Smooth muscle cell (in vitro differentiated cells): ENCODE data around the gene UPF2. TPM values are rescaled to one million over a fixed set of nuclear protein-coding genes. Genes with fewer than 3 reads are reported as not detected.

Experiments used
- DNase-seq: peaks from one replicate; lab custom pipeline; 2025; ENCODE audit not compliant: unreplicated experiment; lab: John Stamatoyannopoulos, UW
- H2AFZ ChIP-seq: fragments of 200-600 bp; sonication (generic); 2 replicates; pipeline ENCODE4 v1.6.0; 2016; ENCODE audit warnings: antibody characterized with exemption, low read depth, mild to moderate bottlenecking
- H3F3A ChIP-seq: fragments of 200-600 bp; sonication (generic); 2 replicates; pipeline ENCODE4 v1.6.0; 2017; ENCODE audit warnings: antibody characterized with exemption, low read depth
- H3K27ac ChIP-seq: fragments of 200-600 bp; sonication (generic); 2 replicates; pipeline ENCODE4 v1.5.1; 2016; ENCODE audit warnings: low read depth, mild to moderate bottlenecking
- H3K27me3 ChIP-seq: fragments of 200-600 bp; sonication (generic); 2 replicates; pipeline ENCODE4 v1.6.1; 2016; ENCODE audit warnings: low read depth, mild to moderate bottlenecking
- H3K36me3 ChIP-seq: fragments of 200-600 bp; sonication (generic); 2 replicates; pipeline ENCODE4 v1.5.1; 2016; ENCODE audit warnings: low read depth
- H3K4me1 ChIP-seq: fragments of 200-600 bp; sonication (generic); 2 replicates; pipeline ENCODE4 v1.5.1; 2016; ENCODE audit warnings: low read depth
- H3K4me2 ChIP-seq: fragments of 200-600 bp; sonication (generic); 2 replicates; pipeline ENCODE4 v1.6.0; 2016; ENCODE audit warnings: mild to moderate bottlenecking
- H3K4me3 ChIP-seq: fragments of 200-600 bp; sonication (generic); 2 replicates; pipeline ENCODE4 v1.5.1; 2016; ENCODE audit warnings: mild to moderate bottlenecking
- H3K79me2 ChIP-seq: fragments of 200-600 bp; sonication (generic); 2 replicates; pipeline ENCODE4 v1.6.0; 2016; ENCODE audit warnings: low read depth, mild to moderate bottlenecking
- H3K9ac ChIP-seq: fragments of 200-600 bp; sonication (generic); 2 replicates; pipeline ENCODE4 v1.6.0; 2016; ENCODE audit warnings: low read depth
- H3K9me3 ChIP-seq: fragments of 200-600 bp; sonication (generic); replicated peaks from 2 replicates; pipeline ENCODE4 v1.5.1; 2016; ENCODE audit warnings: low read depth
- H4K20me1 ChIP-seq: fragments of 200-600 bp; sonication (generic); 2 replicates; pipeline ENCODE4 v1.6.0; 2016; ENCODE audit warnings: low read depth
- whole genome bisulfite sequencing: methylation state at CpG from one replicate; pipeline ENCODE4 v1.1.7; 2016; ENCODE audit warnings: low lambda C conversion rate; 5-methylcytosine and 5-hydroxymethylcytosine counted together
- polyA plus RNA-seq: library from polyadenylated mRNA; unstranded; fragments of >200 nt; fragmentation: Nextera tagmentation; extraction: Ambion mirVana; gene quantifications from 2 replicates; pipeline ENCODE4 v1.2.1, GENCODE V29; 2016
- total RNA-seq: library from RNA; depleted of rRNA; stranded (reverse); fragments of >200 nt; gene quantifications from 2 replicates; pipeline ENCODE4 v1.2.3, GENCODE V29; 2014
- TF ChIP-seq, protein P1 (sequence below): fragments of 200-600 bp; sonication (generic); IDR thresholded peaks from 2 replicates; pipeline ENCODE4 v1.5.1; 2017; ENCODE audit warnings: borderline replicate concordance, mild to moderate bottlenecking, antibody characterized with exemption; ENCODE audit not compliant: insufficient read depth, poor library complexity, severe bottlenecking

The UPF2 gene
- total and polyA plus RNA-seq, 2 experiments from 2014 or later = 9.1 to 13.4 TPM

DNA sequence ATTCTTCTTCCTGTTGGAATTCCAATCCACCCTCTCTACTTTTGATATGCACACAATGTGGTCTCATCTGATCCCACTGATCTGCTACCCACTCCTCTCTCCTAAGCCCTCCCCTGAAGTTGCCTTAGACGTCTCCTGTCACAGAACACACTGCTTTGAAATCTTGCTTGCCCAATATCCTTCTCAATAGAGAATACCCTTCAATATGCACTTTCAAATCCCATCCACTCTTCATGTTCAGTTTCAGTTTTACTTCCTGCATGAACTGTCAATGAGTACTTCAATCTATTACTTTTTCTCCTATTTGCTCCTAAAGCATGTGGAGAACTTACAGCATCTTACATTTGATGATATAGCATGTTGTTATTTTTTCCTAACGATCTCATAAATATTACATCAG is 93.5 kb downstream of the UPF2 start:
- DNase-seq = no peak
- Histone ChIP-seq H3K27me3 (no peaks in the 10 kb centered on the region), H3K36me3 (no peaks in the 10 kb centered on the region), H3K27ac (no peak overlapping the region), H3K9me3 (no peaks in the 10 kb centered on the region), H3K4me3 (no peak overlapping the region), H3K9ac (no peak overlapping the region), H3F3A (no peaks in the 10 kb centered on the region), H4K20me1 (no peaks in the 10 kb centered on the region), H3K79me2 (no peaks in the 10 kb centered on the region), H3K4me2 (no peak overlapping the region), H2AFZ (no peak overlapping the region), H3K4me1 (no peaks in the 10 kb centered on the region)
- WGBS = 95% methylated on average over 2 of the region's 2 CpGs
- TF ChIP-seq, protein P1, sequence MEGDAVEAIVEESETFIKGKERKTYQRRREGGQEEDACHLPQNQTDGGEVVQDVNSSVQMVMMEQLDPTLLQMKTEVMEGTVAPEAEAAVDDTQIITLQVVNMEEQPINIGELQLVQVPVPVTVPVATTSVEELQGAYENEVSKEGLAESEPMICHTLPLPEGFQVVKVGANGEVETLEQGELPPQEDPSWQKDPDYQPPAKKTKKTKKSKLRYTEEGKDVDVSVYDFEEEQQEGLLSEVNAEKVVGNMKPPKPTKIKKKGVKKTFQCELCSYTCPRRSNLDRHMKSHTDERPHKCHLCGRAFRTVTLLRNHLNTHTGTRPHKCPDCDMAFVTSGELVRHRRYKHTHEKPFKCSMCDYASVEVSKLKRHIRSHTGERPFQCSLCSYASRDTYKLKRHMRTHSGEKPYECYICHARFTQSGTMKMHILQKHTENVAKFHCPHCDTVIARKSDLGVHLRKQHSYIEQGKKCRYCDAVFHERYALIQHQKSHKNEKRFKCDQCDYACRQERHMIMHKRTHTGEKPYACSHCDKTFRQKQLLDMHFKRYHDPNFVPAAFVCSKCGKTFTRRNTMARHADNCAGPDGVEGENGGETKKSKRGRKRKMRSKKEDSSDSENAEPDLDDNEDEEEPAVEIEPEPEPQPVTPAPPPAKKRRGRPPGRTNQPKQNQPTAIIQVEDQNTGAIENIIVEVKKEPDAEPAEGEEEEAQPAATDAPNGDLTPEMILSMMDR = no peak

GRCh38 chr10:11946652-11947051 is 96.0 kb downstream of the UPF2 start:
- Histone ChIP-seq H4K20me1 (no peaks in the 10 kb centered on the region), H2AFZ (no peak overlapping the region), H3K4me3 (no peak overlapping the region), H3K4me2 (no peak overlapping the region), H3K36me3 (no peaks in the 10 kb centered on the region), H3K27me3 (no peaks in the 10 kb centered on the region), H3K79me2 (no peaks in the 10 kb centered on the region), H3K9ac (no peak overlapping the region), H3K4me1 (no peaks in the 10 kb centered on the region), H3F3A (no peaks in the 10 kb centered on the region), H3K27ac (no peak overlapping the region), H3K9me3 (no peaks in the 10 kb centered on the region)
- WGBS = 98% methylated on average over 8 of the region's 8 CpGs
- DNase-seq = no peak
- TF ChIP-seq, protein P1 = no peak

DNA sequence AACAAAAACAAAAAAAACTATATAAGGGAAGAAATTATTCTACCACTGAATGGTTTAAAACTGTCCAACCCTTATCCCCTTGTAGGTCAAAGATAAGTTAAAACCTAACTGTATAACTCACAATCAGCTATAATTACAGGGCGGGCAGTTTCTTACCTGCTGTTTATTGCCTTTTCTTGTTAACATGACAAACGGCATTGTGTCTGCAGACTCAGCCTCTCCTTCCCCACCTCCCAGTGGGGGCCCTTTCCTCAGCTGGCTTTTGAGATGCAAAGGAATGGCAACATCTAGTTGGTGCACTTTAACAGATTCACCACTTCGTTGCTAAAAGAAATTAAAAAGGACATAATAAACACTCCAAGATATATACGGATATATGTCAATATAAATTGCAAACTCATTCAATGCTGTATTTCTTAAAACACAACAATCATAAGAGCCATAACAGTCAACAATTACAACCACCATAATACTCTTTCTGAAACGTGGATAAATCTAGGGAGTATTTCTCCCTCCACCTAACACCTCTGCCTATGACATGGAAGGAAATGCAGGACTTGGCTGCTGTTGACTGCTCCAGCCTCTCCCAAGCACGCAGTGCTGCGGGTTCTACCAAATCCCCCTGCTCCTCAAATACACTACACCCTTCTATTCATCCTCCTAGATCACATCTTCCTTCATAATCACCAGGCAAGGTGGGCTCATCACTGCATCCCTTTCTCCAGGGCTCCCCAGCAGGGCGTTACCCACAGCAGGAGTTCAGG is 106.0 kb downstream of the UPF2 start:
- Histone ChIP-seq H2AFZ (no peak overlapping the region), H3K9me3 (no peaks in the 10 kb centered on the region), H3F3A (peaks cover 4% of the 10 kb centered on the region), H3K4me2 (no peak overlapping the region), H3K27ac (no peak overlapping the region), H3K4me1 (peaks cover 8% of the 10 kb centered on the region), H3K9ac (no peak overlapping the region), H4K20me1 (no peaks in the 10 kb centered on the region), H3K4me3 (no peak overlapping the region), H3K79me2 (no peaks in the 10 kb centered on the region), H3K36me3 (peaks cover 7% of the 10 kb centered on the region), H3K27me3 (no peaks in the 10 kb centered on the region)
- TF ChIP-seq, protein P1 = no peak
- no peak for DNase-seq
- 44% methylated on average over 8 of the region's 8 CpGs for WGBS

GRCh38 chr10:11934262-11934661 is 108.3 kb downstream of the UPF2 start:
- WGBS = 68% methylated on average over 7 of the region's 7 CpGs
- no peak overlapping the region for H3K4me2 ChIP-seq
- no peak overlapping the region for H3K9ac ChIP-seq
- H3K79me2 ChIP-seq = no peaks in the 10 kb centered on the region
- H3K36me3 ChIP-seq = peaks cover 7% of the 10 kb centered on the region
- peaks cover 10% of the 10 kb centered on the region for H3F3A ChIP-seq
- H3K27ac ChIP-seq = no peak overlapping the region
- no peak for DNase-seq
- peaks cover 8% of the 10 kb centered on the region for H3K4me1 ChIP-seq
- H3K27me3 ChIP-seq = no peaks in the 10 kb centered on the region
- no peaks in the 10 kb centered on the region for H4K20me1 ChIP-seq
- no peaks in the 10 kb centered on the region for H3K9me3 ChIP-seq
- H2AFZ ChIP-seq = no peak overlapping the region
- TF ChIP-seq, protein P1 = no peak
- H3K4me3 ChIP-seq = no peak overlapping the region
